D721Med (cell line): ENCODE measurements around the gene DCUN1D3.

ENCODE experiments used
- DNase-seq: peaks from one replicate; pipeline ENCODE4 v3.0.0; 2011; ENCODE audit warnings: low spot score; ENCODE audit not compliant: insufficient read length
- FAIRE-seq: peaks from 2 replicates; lab custom pipeline; 2011; peaks lifted over from hg19 to GRCh38; lab: Jason Lieb, UNC
- TF ChIP-seq, protein P1 (sequence below): IDR thresholded peaks from 2 replicates; pipeline ENCODE4 v1.5.1; 2012; ENCODE audit warnings: mild to moderate bottlenecking, control low read depth; ENCODE audit not compliant: insufficient read depth; ENCODE audit errors: missing control alignments

The DCUN1D3 gene

DNA sequence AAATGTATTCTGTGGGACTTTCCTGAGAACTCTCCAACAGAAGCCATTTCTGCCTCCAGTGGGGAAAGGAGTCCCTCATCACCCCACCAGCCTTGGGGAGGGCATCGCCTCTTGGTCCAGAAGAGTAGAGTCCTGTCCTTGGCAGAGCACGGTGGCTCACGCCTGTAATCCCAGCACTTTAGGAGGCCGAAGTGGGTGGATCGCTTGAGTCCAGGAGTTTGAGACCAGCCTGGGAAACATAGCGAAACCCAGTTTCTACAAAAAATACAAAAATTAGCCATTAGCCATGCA, 41.4 kb upstream of the DCUN1D3 start:
- no peak for DNase-seq
- TF ChIP-seq, protein P1, sequence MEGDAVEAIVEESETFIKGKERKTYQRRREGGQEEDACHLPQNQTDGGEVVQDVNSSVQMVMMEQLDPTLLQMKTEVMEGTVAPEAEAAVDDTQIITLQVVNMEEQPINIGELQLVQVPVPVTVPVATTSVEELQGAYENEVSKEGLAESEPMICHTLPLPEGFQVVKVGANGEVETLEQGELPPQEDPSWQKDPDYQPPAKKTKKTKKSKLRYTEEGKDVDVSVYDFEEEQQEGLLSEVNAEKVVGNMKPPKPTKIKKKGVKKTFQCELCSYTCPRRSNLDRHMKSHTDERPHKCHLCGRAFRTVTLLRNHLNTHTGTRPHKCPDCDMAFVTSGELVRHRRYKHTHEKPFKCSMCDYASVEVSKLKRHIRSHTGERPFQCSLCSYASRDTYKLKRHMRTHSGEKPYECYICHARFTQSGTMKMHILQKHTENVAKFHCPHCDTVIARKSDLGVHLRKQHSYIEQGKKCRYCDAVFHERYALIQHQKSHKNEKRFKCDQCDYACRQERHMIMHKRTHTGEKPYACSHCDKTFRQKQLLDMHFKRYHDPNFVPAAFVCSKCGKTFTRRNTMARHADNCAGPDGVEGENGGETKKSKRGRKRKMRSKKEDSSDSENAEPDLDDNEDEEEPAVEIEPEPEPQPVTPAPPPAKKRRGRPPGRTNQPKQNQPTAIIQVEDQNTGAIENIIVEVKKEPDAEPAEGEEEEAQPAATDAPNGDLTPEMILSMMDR: no peak
- no peak for FAIRE-seq

DNA sequence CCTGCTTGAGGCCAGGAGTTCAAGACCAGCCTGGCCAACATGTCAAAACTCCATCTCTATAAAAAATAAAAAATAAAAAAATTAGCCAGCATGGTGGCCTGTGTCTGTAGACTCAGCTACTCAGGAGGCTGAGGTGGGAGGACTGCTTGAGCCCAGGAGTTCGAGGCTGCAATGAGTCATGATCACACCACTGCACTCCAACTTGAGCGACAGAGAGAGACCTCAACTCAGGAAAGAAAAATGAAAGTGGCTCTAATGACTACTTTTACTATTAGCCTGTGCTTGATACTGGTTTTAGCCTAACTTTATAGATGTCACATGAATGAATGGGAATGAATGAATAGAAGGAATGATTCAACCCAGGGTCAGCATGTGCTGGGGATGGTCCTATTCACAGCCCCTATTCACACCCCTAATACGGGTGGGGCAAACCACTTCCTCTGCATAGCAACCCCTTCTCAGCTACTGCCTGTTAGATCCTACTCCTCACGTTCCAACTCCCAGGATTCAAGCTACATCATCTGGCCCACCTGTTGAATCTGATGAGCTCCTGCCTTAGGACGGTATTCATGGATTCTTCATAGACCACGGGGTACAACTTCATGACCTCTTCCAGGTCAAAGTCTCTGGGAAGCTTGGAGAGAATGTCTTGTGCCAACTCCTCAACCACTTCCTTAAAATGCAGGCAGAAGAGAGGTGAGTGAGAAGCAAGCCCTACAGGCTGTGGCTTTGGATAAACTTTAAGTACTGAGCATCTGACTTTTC, 40.9 kb upstream of the DCUN1D3 start:
- FAIRE-seq (no peak), DNase-seq (no peak)
- TF ChIP-seq, protein P1: no peak

DNA sequence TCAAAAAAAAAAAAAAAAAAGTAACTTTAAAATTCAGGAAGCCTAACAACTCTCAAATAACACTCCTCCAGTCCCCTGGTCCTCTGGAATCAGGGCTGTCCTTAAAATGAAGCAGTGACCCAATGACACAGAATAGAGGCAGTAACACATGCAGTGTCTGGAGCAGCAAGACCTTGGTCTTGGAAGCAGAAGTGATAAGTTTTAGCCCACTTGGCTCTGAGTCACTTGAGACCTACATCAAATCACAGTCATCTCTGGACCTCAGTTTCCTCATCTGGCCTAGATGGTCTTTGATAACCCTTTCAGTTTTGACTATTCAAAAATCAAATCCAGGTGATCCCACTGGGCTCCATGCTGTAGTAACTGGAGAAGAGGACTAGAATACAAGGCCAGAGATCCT, 39.5 kb upstream of the DCUN1D3 start:
- DNase-seq (no peak), FAIRE-seq (no peak)
- TF ChIP-seq, protein P1: no peak

DNA sequence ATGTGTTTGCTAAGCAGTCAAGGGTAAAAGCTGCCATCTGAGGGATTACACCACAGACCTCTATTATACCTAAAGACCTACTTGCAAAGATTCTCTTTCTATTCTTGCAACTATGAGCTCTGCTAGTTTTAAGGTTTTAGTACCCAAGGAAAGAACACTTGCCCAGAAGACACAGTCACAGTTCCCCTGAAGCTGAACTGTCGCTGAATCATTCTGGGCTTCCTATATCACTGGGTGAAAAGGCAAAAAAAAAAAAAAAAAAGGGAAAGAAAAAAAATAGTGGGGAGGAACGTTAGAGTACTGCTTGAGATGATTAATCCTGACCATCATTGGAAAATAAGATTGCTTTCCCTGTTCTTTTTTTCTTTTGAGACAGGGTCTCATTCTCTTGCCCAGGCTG, 38.3 kb upstream of the DCUN1D3 start:
- TF ChIP-seq, protein P1: no peak
- no peak for FAIRE-seq

DNA sequence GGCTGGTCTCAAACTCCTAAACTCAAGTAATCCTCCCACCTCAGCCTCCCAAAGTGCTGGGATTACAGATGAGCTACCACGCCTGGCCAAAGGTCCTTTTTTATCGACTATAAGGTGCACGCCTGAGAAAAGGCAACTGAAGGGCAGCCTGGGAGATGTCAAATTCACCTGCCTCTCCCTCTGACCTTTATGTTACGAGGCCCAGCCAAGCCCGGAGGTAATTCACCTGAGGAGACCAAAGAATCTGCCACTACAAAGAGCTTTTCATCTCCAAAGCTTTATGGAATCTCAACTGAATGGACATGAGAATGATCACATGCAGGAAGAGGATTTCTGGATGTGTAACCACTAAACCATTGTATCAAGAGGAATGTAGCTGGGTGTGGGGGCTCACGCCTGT, 37.6 kb upstream of the DCUN1D3 start:
- TF ChIP-seq, protein P1: no peak
- FAIRE-seq (no peak), DNase-seq (no peak)

More for the DNA sequence above, 38.3 kb upstream of the DCUN1D3 start:
- DNase-seq: no peak

DNA sequence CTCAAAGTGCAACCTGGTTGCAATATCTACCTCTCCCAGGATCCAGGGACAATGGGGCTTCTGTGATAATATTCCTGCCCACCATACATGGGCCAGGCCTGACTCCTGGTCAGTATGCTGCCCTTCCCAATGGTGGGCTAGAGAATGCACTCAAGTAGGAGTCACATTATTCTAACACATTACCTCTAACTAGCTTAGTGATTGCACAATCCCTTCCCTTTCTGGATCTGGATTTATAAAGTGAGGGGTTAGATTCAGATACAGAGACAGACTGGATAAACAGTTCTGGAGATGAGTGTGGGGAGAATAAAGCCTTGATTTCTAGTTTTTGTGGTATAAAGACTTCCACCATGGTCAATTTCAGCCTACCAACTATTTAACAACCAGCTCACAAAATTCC, 33.4 kb upstream of the DCUN1D3 start:
- DNase-seq (no peak), FAIRE-seq (no peak)
- TF ChIP-seq, protein P1: no peak

DNA sequence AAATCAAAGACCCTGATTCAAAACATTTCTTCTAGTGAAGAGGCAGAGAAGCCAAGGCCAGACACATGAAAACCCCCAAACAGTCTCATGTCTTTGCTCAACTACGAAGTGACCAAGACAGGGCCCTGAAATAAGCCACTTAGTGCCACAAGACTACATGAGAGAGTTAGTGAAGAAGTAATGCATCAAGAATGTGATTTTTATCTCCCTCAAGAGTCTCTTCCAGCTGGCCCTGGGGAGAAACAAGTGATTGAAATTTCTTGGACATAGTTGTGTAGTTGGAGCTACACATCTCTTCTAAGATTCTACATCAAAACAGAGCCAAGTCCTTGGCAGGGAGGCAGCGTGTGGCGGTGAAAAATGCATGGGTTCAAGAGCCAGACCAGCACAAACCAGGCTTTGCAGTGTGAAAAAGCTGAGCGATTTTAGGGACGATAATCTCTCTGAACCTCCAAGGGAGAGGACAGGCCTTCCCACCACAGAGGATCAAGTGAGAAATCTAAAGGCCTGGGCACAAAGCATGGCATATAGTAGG, 31.0 kb upstream of the DCUN1D3 start:
- DNase-seq (no peak), FAIRE-seq (no peak)
- TF ChIP-seq, protein P1: no peak
